ENCODE measurements around the gene ZKSCAN5.

- no peak for TF ChIP-seq EZH2phosphoT487 (IDR thresholded peaks at IDR 0.05; ENCODE audit: low read length)
- peak; percentile 29 for TF ChIP-seq CTCF (IDR thresholded peaks at IDR 0.05; ENCODE audit: low read length)
- no peak for TF ChIP-seq EZH2 (optimal IDR thresholded peaks at IDR 0.05; ENCODE audit: low read depth, low read length)
Measured at GRCh38 chr7:99525713-99526440, 21.4 kb downstream of the ZKSCAN5 start.

All from MM.1S (cell line).